ENCODE data around the gene HIF1A. TPM values are rescaled to one million over a fixed set of nuclear protein-coding genes. Genes with fewer than 3 reads are reported as not detected.

The HIF1A gene
- total and polyA plus RNA-seq, 2 of the 8 experiments (the other 6 are each of a cell fraction or from before 2014, with no cell fraction given), result 54.8 to 175 TPM

DNA sequence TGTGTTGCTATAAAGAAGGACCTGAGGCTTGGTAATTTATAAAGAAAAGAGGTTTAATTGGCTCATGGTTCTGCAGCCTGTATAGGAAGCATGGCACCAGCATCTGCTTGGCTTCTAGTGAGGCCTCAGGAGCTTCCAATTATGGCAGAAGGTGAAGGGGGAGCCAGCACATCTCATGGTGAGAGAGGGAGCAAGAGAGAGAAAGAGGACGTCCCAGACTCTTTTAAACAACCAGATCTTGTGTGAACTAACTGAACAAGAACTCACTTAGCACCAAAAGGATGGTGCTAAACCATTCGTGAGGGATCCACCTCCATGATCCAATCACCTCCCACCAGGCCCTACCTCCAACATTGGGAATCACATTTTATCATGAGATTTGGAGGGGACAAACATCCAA is 60.8 kb downstream of the HIF1A start:
- H3K4me2 ChIP-seq (ENCODE audit: insufficient read depth in 1 of 2, low read depth in 2 of 2, low read length in 2 of 2), result no peak overlapping the region
- H3K4me3 ChIP-seq (ENCODE audit: extremely low read depth in 1 of 4, insufficient read depth in 2 of 4, low read depth in 3 of 4, low read length in 4 of 4), result no peak overlapping the region
- H3K18ac ChIP-seq (ENCODE audit: extremely low read depth, low read length), result peak overlapping the region; percentile 6; the same call in 1 of the 2 replicates
- no peak overlapping the region for H2AFZ ChIP-seq (ENCODE audit: low read length)
- FAIRE-seq, result no peak
- H3K36me3 ChIP-seq (ENCODE audit: control insufficient read depth in 2 of 4, insufficient read depth in 4 of 4, low read length in 3 of 4), result no peaks in the 10 kb centered on the region
- H3K4ac ChIP-seq (replicated peaks; ENCODE audit: insufficient read length, low read depth, low read length), result no peak overlapping the region
- no peak overlapping the region for H2BK120ac ChIP-seq (replicated peaks; ENCODE audit: low read depth, low read length)
- no peak overlapping the region for H4K5ac ChIP-seq (ENCODE audit: insufficient read length, low read depth, low read length)
- POLR2A ChIA-PET (ENCODE audit: partially characterized antibody), result interaction anchor here (1.2 to 1.8 kb wide), 2 partner anchors 13 to 61 kb away, joined by 3 to 4 read pairs; partner anchors contain the start of gene HIF1A
- no peak overlapping the region for H2BK15ac ChIP-seq (ENCODE audit: low read length)
- peak overlapping the region; percentile 92; the same call in 1 of the 2 replicates for H2BK12ac ChIP-seq (ENCODE audit: low read depth, low read length)
- TF ChIP-seq RFX5 (IDR thresholded peaks at IDR 0.05; ENCODE audit: borderline replicate concordance, low read depth, low read length), result no peak
- no peak for TF ChIP-seq SP1 (IDR thresholded peaks at IDR 0.05; ENCODE audit: low read depth, low read length)
- no peak for TF ChIP-seq SP2 (IDR thresholded peaks at IDR 0.05; ENCODE audit: low read length)
- TF ChIP-seq, protein P1, sequence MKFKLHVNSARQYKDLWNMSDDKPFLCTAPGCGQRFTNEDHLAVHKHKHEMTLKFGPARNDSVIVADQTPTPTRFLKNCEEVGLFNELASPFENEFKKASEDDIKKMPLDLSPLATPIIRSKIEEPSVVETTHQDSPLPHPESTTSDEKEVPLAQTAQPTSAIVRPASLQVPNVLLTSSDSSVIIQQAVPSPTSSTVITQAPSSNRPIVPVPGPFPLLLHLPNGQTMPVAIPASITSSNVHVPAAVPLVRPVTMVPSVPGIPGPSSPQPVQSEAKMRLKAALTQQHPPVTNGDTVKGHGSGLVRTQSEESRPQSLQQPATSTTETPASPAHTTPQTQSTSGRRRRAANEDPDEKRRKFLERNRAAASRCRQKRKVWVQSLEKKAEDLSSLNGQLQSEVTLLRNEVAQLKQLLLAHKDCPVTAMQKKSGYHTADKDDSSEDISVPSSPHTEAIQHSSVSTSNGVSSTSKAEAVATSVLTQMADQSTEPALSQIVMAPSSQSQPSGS (IDR thresholded peaks at IDR 0.05; ENCODE audit: low read length), result no peak
- no peak for TF ChIP-seq TCF12 (IDR thresholded peaks at IDR 0.05; ENCODE audit: low read depth, low read length)
- TF ChIP-seq NANOG (IDR thresholded peaks at IDR 0.05; ENCODE audit: insufficient read depth, low read depth, low read length, poor library complexity, severe bottlenecking), result no peak
- no peak for TF ChIP-seq TAF7 (optimal IDR thresholded peaks at IDR 0.05; ENCODE audit: borderline replicate concordance, low read depth, low read length)
- TF ChIP-seq CREB1 (IDR thresholded peaks at IDR 0.05), result no peak
- no peak for TF ChIP-seq SIN3A (conservative IDR thresholded peaks at IDR 0.05 in 1 of 2, IDR thresholded peaks at IDR 0.05 in 1 of 2; ENCODE audit: low read depth in 1 of 2, low read length in 2 of 2)
- TF ChIP-seq CTBP2 (IDR thresholded peaks at IDR 0.05; ENCODE audit: borderline replicate concordance, insufficient read depth, insufficient read length, low read length), result no peak
- H3K27ac ChIP-seq (ENCODE audit: low read depth, low read length), result no peak overlapping the region
- no peak overlapping the region for H3K56ac ChIP-seq (replicated peaks; ENCODE audit: insufficient read length, low read depth, low read length)
- H3K23me2 ChIP-seq (ENCODE audit: low read depth, low read length), result no peaks in the 10 kb centered on the region; the same call in 1 of the 2 replicates
- H3K9ac ChIP-seq (replicated peaks in 1 of 4; ENCODE audit: extremely low read depth in 1 of 4, low read depth in 3 of 4, low read length in 3 of 4), result no peak overlapping the region
- H3K23ac ChIP-seq (ENCODE audit: insufficient read length), result no peak overlapping the region
- H3K9me3 ChIP-seq (ENCODE audit: insufficient read depth in 2 of 2, low read depth in 1 of 2, low read length in 1 of 2), result no peaks in the 10 kb centered on the region
- H4K91ac ChIP-seq (replicated peaks; ENCODE audit: insufficient read length, low read length), result no peak overlapping the region
- no peak overlapping the region for H3K14ac ChIP-seq (ENCODE audit: insufficient read length)
- H3K4me1 ChIP-seq (replicated peaks in 1 of 4; ENCODE audit: control insufficient read depth in 3 of 4, insufficient read depth in 4 of 4, low read length in 3 of 4), result peaks cover 0 to 5% (median 0%) of the 10 kb centered on the region in 4 experiments; a peak in 1 of 7 replicates
- H2BK20ac ChIP-seq (ENCODE audit: low read length), result no peak overlapping the region
- no peak for DNase-seq (ENCODE audit: low read depth in 1 of 2, low spot score in 2 of 2)
- H3K79me2 ChIP-seq (ENCODE audit: control insufficient read depth in 1 of 2, insufficient read depth in 2 of 2, low read length in 2 of 2), result no peaks in the 10 kb centered on the region
- peak overlapping the region; percentile 82; the same call in 1 of the 2 replicates for H2AK5ac ChIP-seq (ENCODE audit: low read depth, low read length)
- H3K27me3 ChIP-seq (replicated peaks in 1 of 4; ENCODE audit: control insufficient read depth in 3 of 4, extremely low read depth in 1 of 4, insufficient read depth in 3 of 4, low read length in 3 of 4), result no peaks in the 10 kb centered on the region
- H3K79me1 ChIP-seq (ENCODE audit: low read depth, low read length), result no peaks in the 10 kb centered on the region
- H4K20me1 ChIP-seq (replicated peaks in 1 of 2; ENCODE audit: control insufficient read depth in 1 of 2, insufficient read depth in 2 of 2, low read length in 2 of 2), result no peaks in the 10 kb centered on the region
- H4K8ac ChIP-seq (ENCODE audit: extremely low read depth, insufficient read depth, low read length), result no peak overlapping the region
- H2BK5ac ChIP-seq (ENCODE audit: low read depth, low read length), result no peak overlapping the region; the same call in 1 of the 2 replicates
- 82% methylated on average over 2 of the region's 2 CpGs; no CpG with 5 or more reads in 1 of the 2 experiments for WGBS, 2 experiments (ENCODE audit: extremely low coverage in 1 of 2, insufficient coverage in 1 of 2, insufficient read length in 1 of 2, insufficient replicate concordance in 2 of 2, low coverage in 1 of 2, low lambda C conversion rate in 2 of 2, missing lambda C conversion rate in 1 of 2)
- CTCF ChIA-PET (ENCODE audit: partially characterized antibody), result interaction anchor here (1.0 kb wide), 1 partner anchor 105 kb away, joined by 3 read pairs; no protein-coding TSS in a partner anchor
